GM12874 (cell line): Measurements from ENCODE around the gene MYEF2.

Experiments used
- TF ChIP-seq, protein P1 (sequence below): IDR thresholded peaks from 2 replicates; pipeline ENCODE4 v1.5.1; 2011; ENCODE audit warnings: low read depth, mild to moderate bottlenecking, control low read depth, low read length, moderate library complexity; ENCODE audit not compliant: insufficient read depth

MYEF2 gene

GRCh38 chr15:48191574-48192225 is 13.6 kb upstream of the MYEF2 start, which contains the start of gene CTXN2:
Gene CTXN2 (plus strand): TSS chr15:48191665. CDS start chr15:48201301, 9,636 bp downstream.
- TF ChIP-seq, protein P1, sequence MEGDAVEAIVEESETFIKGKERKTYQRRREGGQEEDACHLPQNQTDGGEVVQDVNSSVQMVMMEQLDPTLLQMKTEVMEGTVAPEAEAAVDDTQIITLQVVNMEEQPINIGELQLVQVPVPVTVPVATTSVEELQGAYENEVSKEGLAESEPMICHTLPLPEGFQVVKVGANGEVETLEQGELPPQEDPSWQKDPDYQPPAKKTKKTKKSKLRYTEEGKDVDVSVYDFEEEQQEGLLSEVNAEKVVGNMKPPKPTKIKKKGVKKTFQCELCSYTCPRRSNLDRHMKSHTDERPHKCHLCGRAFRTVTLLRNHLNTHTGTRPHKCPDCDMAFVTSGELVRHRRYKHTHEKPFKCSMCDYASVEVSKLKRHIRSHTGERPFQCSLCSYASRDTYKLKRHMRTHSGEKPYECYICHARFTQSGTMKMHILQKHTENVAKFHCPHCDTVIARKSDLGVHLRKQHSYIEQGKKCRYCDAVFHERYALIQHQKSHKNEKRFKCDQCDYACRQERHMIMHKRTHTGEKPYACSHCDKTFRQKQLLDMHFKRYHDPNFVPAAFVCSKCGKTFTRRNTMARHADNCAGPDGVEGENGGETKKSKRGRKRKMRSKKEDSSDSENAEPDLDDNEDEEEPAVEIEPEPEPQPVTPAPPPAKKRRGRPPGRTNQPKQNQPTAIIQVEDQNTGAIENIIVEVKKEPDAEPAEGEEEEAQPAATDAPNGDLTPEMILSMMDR, result no peak

- TF ChIP-seq, protein P1, result no peak
These were observed 13.0 kb upstream of the MYEF2 start for GRCh38 chr15:48190932-48191573.

DNA sequence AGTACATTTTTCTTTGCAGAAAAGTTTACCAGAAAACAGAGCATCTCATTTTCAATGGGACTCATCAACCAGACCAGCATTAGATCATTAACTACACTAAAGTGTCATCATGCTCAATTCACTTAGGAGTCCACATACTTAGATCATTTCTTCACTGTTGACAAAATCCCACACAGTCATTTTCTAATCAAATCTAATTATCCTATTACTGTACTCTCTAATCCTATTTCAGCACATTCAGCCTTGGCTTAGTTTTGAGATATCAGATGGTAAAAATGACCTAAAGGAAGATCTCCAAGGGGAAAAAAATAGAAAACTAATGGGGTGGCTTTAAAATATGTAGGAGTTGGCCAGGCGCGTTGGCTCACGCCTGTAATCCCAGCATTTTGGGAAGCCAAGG is 8.2 kb upstream of the MYEF2 start:
- TF ChIP-seq, protein P1, result no peak

DNA sequence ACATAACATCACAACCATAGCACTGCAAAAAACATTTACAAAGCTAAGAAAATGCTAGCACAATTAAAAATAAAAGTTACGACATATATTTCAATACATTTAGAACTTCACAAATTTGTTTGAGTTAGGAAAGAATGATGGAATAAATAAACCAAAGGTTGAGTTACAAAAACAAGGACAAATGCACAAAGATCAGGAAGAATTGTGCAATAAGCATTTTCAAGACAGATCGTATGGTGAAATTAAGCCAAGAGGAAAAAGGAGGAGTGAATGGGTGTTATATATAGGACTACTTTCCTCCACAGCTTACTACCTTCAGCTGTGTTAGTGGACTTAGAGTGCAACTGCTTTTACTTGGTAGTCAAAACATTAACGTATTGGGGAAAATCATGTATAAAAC is 7.4 kb upstream of the MYEF2 start:
- TF ChIP-seq, protein P1, result no peak

- TF ChIP-seq, protein P1, result no peak
These were observed 4.7 kb upstream of the MYEF2 start for GRCh38 chr15:48182749-48183148.

DNA sequence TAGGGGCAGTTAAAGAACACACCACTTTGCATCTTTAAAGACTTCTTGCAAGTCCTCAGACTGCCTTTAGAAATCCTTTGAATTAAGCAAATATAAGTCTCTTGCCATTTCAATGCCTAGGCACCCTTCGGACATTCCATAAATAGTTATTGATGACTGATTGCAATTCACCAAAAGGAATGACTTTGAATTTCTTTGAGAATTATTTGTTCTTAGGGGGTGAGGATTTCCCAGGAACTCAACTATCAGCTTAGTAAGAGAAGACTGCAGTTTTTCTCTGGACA is 495 bp upstream of the MYEF2 start:
- TF ChIP-seq, protein P1, result no peak

DNA sequence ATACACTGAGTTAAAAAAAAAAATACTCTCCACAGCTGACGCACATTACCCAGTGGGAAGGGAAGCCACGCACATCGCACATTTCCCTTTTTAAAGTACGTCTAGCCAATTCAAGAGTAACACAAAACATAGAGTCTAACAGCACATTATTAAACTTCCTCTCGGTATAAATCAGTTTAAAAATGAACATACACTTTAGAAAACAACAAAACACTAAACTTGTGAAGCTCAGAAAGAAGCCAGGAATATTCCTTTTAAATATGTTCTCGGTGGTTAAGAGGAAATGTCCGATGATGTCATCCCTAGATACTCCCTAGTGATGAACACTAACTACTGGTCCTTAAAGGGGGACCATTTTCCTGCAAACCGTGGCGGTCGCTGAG is 721 bp downstream of the MYEF2 start:
- TF ChIP-seq, protein P1, result no peak
